Activated T-helper 1 cell treated with anti-CD3 and anti-CD28 coated beads, Interleukin-2, amount 50 U/mL, for 16 hours (primary cell): ENCODE measurements around the gene NIPSNAP3A.

Experiments
- DNase-seq, 2 donors: peaks; one replicate each; pipeline ENCODE4 v3.0.0-alpha.2; 2020; ENCODE audit warnings: low read depth in 1 of 2, low spot score in 1 of 2

The NIPSNAP3A gene

GRCh38 chr9:104774132-104774531 is 26.6 kb downstream of the NIPSNAP3A start:
- no peak for DNase-seq

DNA sequence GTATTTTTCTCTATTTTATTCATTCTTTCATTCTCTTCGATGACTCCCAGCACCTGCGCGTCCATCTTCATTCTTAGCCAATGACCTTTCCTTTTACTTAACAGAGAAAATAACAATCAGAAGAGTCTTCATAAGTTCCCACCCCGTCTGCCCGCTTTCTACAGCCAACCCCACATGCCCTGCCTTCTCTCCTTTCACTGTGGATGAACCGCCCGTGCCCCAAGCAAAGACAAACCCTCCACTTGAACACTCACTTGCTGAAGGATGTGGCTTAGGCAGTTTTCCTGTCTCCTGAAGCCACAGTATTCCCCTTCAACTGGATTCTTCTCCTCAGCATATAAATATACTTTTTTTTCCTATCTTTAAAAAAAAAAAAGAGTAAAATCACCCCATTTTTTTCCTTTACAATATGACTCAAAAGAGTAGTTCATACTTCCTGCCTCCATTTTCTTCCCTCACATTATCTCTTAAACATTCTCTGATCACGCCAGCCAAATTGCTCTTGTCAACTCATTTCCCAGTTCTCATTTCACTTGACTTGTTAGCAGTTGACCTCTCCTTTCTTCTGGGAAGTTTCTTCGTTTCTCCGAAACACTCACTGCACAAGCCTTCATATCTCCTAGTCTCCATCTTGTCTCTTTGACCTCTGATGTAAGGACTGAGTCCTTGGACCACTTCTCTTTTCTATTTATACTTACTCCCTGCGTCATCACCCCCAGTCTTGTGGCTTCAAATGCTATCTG is 27.5 kb downstream of the NIPSNAP3A start:
- no peak for DNase-seq

DNA sequence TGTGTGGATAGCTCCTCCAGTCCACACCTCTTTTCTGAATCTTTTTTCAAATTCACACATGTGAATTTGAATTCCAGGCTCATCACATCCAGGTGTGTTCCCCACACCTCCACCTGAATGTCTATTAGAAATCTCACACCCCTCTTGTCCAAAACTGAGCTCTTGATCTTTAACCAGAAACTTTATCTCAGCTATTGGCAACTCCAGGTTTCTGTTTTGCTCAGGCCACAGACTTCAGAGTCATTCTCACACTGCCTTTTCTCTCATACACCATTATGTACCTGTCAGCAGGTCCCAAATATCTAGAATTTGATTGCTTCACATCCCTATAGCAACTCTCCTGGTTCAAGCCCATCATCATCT is 28.1 kb downstream of the NIPSNAP3A start:
- no peak for DNase-seq

GRCh38 chr9:104775976-104776375 is 28.5 kb downstream of the NIPSNAP3A start:
- no peak for DNase-seq

- DNase-seq: no peak
Measured at GRCh38 chr9:104776797-104777196, 29.3 kb downstream of the NIPSNAP3A start.

DNA sequence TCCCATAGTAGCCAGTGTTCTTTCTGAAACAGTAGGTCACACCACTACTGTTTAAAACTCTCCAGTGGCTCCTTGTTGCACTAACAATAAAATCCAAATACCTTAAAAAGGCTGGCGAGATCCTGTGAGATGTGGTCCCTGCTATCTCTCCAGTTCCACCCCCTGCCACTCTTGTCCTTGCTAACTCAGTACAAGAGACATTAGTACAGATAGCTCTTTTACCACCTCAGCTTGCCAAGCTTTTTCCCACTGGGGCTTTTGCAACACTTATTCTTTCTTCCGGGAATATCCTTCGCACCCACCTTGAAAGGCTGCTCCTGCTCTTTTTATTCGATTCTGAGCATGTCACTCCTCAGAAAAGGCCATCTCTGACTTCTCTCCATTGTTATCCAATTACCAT is 31.3 kb downstream of the NIPSNAP3A start:
- no peak for DNase-seq

GRCh38 chr9:104779334-104779733 is 31.9 kb downstream of the NIPSNAP3A start:
- DNase-seq: no peak

- no peak for DNase-seq
Measured at GRCh38 chr9:104779946-104780535, 32.6 kb downstream of the NIPSNAP3A start.

GRCh38 chr9:104780796-104781395 is 33.4 kb downstream of the NIPSNAP3A start:
- DNase-seq: no peak

GRCh38 chr9:104783588-104783987 is 36.1 kb downstream of the NIPSNAP3A start:
- no peak for DNase-seq

- no peak for DNase-seq
Measured at GRCh38 chr9:104784098-104784497, 36.6 kb downstream of the NIPSNAP3A start.

- DNase-seq: no peak
Measured at GRCh38 chr9:104786293-104786692, 38.8 kb downstream of the NIPSNAP3A start.

GRCh38 chr9:104787306-104788015 is 40.0 kb downstream of the NIPSNAP3A start:
- no peak for DNase-seq

DNA sequence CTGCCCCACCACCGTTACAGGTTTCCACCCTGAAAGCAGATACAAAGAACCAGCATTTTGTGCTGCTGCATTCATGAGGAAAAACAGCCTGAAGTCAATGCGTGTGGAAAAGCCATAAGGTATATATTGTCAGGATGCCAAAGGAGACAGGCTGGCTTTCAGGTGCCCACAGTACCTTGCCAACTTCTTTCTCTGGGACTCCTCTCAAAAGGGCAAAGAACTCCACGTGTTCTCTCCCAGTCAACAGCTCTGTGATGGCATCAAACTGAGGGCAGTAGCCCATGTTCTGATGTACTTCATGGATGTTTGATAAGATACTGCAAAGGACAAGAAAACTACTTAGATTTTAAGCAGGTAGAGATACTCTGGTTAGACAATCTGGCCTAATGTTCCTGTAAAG is 40.8 kb downstream of the NIPSNAP3A start:
- no peak for DNase-seq

- no peak for DNase-seq
Measured at GRCh38 chr9:104794070-104794469, 46.6 kb downstream of the NIPSNAP3A start.

DNA sequence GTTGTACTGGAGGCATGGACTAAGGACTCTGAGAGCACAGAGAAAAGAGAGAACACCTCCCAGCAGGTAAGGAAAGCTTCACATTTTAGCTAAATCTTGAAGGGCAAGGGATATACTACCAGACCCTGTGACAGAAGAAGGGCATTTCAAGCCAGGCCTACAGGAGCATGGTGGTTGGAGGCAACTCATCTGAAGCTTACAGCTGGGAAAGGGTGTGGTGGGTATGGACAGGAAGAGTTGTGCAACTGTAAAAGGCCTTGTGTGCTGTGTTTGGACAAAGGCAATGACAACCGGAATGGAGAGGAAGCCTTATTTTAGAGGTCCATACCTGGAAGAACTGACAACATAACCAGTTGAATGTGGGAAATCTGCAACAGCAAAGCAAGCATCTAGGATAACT is 47.6 kb downstream of the NIPSNAP3A start:
- DNase-seq: no peak

- DNase-seq: no peak
Measured at GRCh38 chr9:104795857-104796256, 48.4 kb downstream of the NIPSNAP3A start.

DNA sequence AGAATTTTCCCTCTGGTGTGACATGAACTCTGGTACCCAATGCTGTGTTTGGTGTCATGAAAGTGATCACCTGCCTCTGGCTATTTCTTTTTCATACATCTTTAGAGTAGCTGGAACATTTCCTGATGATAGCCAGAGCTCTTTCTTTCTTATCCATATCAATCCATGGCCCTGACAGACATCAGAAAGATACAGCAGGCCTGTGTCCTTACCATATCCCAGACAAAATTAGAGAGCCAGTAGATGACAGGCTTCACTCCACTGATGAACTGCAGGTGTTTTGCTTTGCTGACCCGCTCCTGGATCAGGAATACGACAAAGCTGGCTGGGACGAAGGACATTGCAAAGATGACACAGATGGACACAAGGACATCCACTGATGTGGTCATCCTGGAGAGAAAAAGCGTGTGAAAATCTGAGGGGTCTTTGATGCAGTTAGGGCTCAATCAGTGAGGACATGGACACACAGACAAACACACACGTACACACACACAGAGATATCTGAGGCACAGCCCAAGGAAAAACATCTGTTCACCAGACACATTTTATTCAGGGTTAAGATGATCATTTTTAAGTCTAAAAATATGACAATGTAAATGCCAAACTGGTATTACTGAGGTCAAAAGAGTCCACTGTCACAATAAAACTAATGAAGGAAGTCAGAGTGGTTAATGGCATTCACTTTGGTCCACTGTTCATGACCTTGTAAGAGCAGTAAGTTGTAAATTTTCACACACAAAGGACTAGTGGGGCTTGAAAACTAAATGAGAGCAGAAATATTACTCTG is 50.9 kb downstream of the NIPSNAP3A start:
- DNase-seq: no peak

GRCh38 chr9:104800068-104800785 is 52.7 kb downstream of the NIPSNAP3A start:
- DNase-seq: no peak

- DNase-seq: no peak
Measured at GRCh38 chr9:104802110-104802509, 54.6 kb downstream of the NIPSNAP3A start.

- no peak for DNase-seq
Measured at GRCh38 chr9:104802906-104803305, 55.4 kb downstream of the NIPSNAP3A start.
